ENCODE data around the gene UBR4. TPM values are rescaled to one million over a fixed set of nuclear protein-coding genes. Genes with fewer than 3 reads are reported as not detected.

The UBR4 gene
- total and polyA plus RNA-seq, 2 of the 8 experiments (the other 6 are each of a cell fraction or from before 2014, with no cell fraction given): 139 to 152 TPM

DNA sequence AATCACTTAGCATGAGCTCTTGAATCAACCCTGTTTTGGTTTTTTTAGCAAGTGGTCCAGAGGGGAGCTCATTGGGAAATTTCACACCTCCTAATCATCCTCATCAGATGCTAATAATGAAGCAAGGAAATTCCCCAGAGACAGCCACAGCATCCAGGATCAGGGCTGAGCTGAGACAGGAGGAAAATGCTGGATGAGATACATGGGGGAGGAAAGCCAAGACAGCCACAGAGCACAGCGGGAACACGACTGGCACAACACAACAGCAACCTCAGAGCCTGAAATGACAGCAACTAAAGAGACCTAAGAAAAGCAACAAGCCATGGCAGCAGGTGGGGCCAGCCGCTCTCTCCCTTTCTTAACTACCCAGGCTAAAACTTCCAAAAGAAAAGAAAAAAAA is 70.4 kb downstream of the UBR4 start:
- FAIRE-seq (no peak), DNase-seq (ENCODE audit: low read depth in 1 of 2, low spot score in 2 of 2) (no peak)
- no peak overlapping the region for H3K14ac ChIP-seq (ENCODE audit: insufficient read length)
- no peak overlapping the region for H3K18ac ChIP-seq (ENCODE audit: extremely low read depth, low read length)
- H3K4me2 ChIP-seq (ENCODE audit: insufficient read depth in 1 of 2, low read depth in 2 of 2, low read length in 2 of 2): no peak overlapping the region
- H2AK5ac ChIP-seq (ENCODE audit: low read depth, low read length): no peak overlapping the region
- H4K8ac ChIP-seq (ENCODE audit: extremely low read depth, insufficient read depth, low read length): no peak overlapping the region
- H3K79me1 ChIP-seq (ENCODE audit: low read depth, low read length): no peaks in the 10 kb centered on the region; the same call in 1 of the 2 replicates
- CTCF ChIA-PET (ENCODE audit: partially characterized antibody): interaction anchor here (1.4 to 3.7 kb wide), 4 partner anchors 9 to 40 kb away, joined by 3 to 13 read pairs (median 4); no protein-coding TSS in a partner anchor
- H2AFZ ChIP-seq (ENCODE audit: low read length): no peak overlapping the region
- no peak overlapping the region for H3K27ac ChIP-seq (ENCODE audit: low read depth, low read length)
- no peak overlapping the region for H2BK120ac ChIP-seq (replicated peaks; ENCODE audit: low read depth, low read length)
- H4K91ac ChIP-seq (replicated peaks; ENCODE audit: insufficient read length, low read length): no peak overlapping the region
- no peak overlapping the region for H3K23ac ChIP-seq (ENCODE audit: insufficient read length)
- no peak overlapping the region for H3K9ac ChIP-seq (replicated peaks in 1 of 4; ENCODE audit: extremely low read depth in 1 of 4, low read depth in 3 of 4, low read length in 3 of 4)
- H3K4me3 ChIP-seq (ENCODE audit: extremely low read depth in 1 of 4, insufficient read depth in 2 of 4, low read depth in 3 of 4, low read length in 4 of 4): no peak overlapping the region
- H2BK5ac ChIP-seq (ENCODE audit: low read depth, low read length): no peak overlapping the region
- H3K23me2 ChIP-seq (ENCODE audit: low read depth, low read length): no peaks in the 10 kb centered on the region
- H3K4me1 ChIP-seq (replicated peaks in 1 of 4; ENCODE audit: control insufficient read depth in 3 of 4, insufficient read depth in 4 of 4, low read length in 3 of 4): 0 out of 7 replicates have a peak, but pooled peaks cover 0 to 6% (median 0%) of the 10 kb centered on the region in 4 experiments
- H2BK12ac ChIP-seq (ENCODE audit: low read depth, low read length): no peak overlapping the region
- no peak overlapping the region for H4K5ac ChIP-seq (ENCODE audit: insufficient read length, low read depth, low read length)
- peaks cover 4 to 12% of the 10 kb centered on the region in 2 experiments for H4K20me1 ChIP-seq (replicated peaks in 1 of 2; ENCODE audit: control insufficient read depth in 1 of 2, insufficient read depth in 2 of 2, low read length in 2 of 2)
- no peak for TF ChIP-seq EGR1 (IDR thresholded peaks at IDR 0.05; ENCODE audit: borderline replicate concordance, low read depth, low read length)
- TF ChIP-seq ATF3 (IDR thresholded peaks at IDR 0.05; ENCODE audit: insufficient read depth, low read depth, low read length): no peak
- no peak for TF ChIP-seq SUZ12 (IDR thresholded peaks at IDR 0.05; ENCODE audit: low read length)
- no peak for TF ChIP-seq YY1 (IDR thresholded peaks at IDR 0.05; ENCODE audit: low read depth, low read length)
- TF ChIP-seq SP2 (IDR thresholded peaks at IDR 0.05; ENCODE audit: low read length): no peak
- TF ChIP-seq EZH2 (IDR thresholded peaks at IDR 0.05; ENCODE audit: low read depth, low read length, severe bottlenecking): no peak
- TF ChIP-seq POLR2AphosphoS5 (IDR thresholded peaks at IDR 0.05; ENCODE audit: low read depth, low read length): no peak
- no peak for TF ChIP-seq CHD2 (IDR thresholded peaks at IDR 0.05; ENCODE audit: low read length)
- no peak for TF ChIP-seq MAFK (IDR thresholded peaks at IDR 0.05; ENCODE audit: low read depth, low read length)
- H3K9me3 ChIP-seq (ENCODE audit: insufficient read depth in 2 of 2, low read depth in 1 of 2, low read length in 1 of 2): no peaks in the 10 kb centered on the region
- H3K27me3 ChIP-seq (replicated peaks in 1 of 4; ENCODE audit: control insufficient read depth in 3 of 4, extremely low read depth in 1 of 4, insufficient read depth in 3 of 4, low read length in 3 of 4): no peaks in the 10 kb centered on the region
- no peak overlapping the region for H3K4ac ChIP-seq (replicated peaks; ENCODE audit: insufficient read length, low read depth, low read length)
- H3K36me3 ChIP-seq (ENCODE audit: control insufficient read depth in 2 of 4, insufficient read depth in 4 of 4, low read length in 3 of 4): peaks cover 42 to 94% (median 70%) of the 10 kb centered on the region in 4 experiments
- no peaks in the 10 kb centered on the region; a peak in 1 of 4 replicates for H3K79me2 ChIP-seq (ENCODE audit: control insufficient read depth in 1 of 2, insufficient read depth in 2 of 2, low read length in 2 of 2)
- H2BK20ac ChIP-seq (ENCODE audit: low read length): no peak overlapping the region
- H3K56ac ChIP-seq (replicated peaks; ENCODE audit: insufficient read length, low read depth, low read length): no peak overlapping the region
- POLR2A ChIA-PET (ENCODE audit: partially characterized antibody): interaction anchor here (0.6 to 1.5 kb wide), 6 partner anchors 11 to 112 kb away, joined by 3 to 5 read pairs (median 4); partner anchors contain the start of gene MRTO4
- no peak overlapping the region for H2BK15ac ChIP-seq (ENCODE audit: low read length)
- WGBS, 2 experiments (ENCODE audit: extremely low coverage in 1 of 2, insufficient coverage in 1 of 2, insufficient read length in 1 of 2, insufficient replicate concordance in 2 of 2, low coverage in 1 of 2, low lambda C conversion rate in 2 of 2, missing lambda C conversion rate in 1 of 2): 89% methylated on average over 3 of the region's 3 CpGs; no CpG with 5 or more reads in 1 of the 2 experiments
